HG03432 (cell line): ENCODE measurements around the gene TNRC6A.
"Not testable (repeated sequence)": the region's sequence is repeated elsewhere in the genome, so short reads cannot be mapped to it uniquely, and the experiment has no call there.

ENCODE experiments used
- ATAC-seq: cut with Tn5 transposase; IDR thresholded peaks from one replicate; pipeline ENCODE4 v1.9.1; 2021; ENCODE audit warnings: mild to moderate bottlenecking, moderate library complexity; ENCODE audit not compliant: unreplicated experiment

The TNRC6A gene

DNA sequence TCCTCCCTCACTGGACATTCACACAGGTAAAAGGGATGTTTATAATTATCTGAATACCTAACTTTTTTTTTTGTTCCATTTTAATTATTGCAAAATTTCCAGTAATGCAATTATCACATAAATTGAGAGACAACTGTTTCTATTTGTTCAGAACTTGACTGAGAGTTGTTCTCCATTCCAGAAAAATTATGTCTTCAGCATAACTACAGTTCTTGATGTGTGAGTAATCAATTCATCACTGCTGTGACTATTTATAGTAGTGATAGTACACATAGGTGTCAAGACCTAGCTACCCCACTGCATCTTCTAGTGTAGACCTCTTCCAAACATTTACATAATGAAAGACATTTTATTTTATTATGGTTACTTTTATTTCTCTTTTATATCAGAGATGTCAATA lies 5.8 kb upstream of the TNRC6A start:
- ATAC-seq: no peak

DNA sequence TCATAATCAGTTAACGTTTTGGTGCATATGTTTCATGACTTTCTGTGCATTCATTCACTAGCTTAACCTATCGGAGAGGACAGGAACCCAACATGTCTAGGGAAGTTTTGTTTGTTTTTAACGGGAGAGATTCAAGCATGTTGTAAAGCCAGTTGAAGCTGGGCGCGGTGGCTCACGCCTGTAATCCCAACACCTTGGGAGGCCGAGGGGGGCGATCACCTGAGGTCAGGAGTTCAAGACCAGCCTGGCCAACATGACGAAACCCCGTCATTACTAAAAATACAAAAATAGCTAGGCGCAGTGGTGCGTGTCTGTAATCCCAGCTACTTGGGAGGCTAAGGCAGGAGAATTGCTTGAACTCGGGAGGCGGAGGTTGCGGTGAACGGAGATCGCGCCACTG lies 1.4 kb upstream of the TNRC6A start:
- ATAC-seq: no peak

- ATAC-seq: no peak
These were observed 584 bp upstream of the TNRC6A start for GRCh38 chr16:24728891-24729242.

DNA sequence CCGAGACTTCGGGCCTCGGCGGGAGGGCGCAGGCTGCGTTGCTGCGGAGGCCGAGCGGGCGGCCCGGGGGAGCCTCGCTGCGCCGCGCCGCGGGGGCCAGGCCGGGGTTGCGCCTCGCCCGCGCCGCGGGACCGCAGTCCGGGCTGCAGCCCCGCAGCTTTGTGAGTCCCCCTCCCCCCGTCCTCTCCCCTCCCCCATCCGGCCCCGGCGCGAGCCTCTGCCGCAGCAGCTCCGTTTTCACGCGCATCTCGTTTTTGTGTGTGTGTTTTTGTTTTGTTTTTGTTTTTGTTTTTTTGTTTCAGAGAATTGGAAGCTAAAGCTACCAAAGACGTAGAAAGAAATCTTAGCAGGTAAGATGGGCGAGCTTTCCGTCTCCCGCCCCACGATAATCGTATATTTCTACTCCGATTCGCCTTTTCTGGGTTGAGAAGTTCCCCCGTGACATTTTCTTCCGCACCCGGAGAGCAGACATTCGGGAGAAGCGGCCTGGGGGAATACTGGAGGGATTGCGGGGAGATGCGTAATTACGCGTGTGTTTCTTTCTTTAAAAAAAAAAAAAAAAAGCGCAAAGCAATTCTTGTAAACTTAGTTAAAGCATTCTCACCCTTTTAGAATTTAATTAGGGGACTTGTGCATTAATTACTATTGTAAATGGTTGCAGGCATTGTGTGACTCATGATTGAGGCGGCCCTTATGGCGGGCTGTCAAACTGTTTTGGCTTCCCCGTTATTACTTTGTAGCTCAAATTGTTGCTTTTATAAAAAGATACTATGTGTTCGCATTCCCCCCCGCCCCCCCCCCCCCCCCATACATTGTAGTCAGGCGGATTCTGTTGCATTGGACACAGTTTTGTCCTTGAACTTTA lies 732 bp downstream of the TNRC6A start:
- ATAC-seq: peak; percentile 34

- no peak for ATAC-seq
These were observed 1.5 kb downstream of the TNRC6A start for GRCh38 chr16:24730914-24731313.

- ATAC-seq: no peak
These were observed 2.4 kb downstream of the TNRC6A start for GRCh38 chr16:24731722-24732419.

- peak; percentile 28 for ATAC-seq
These were observed 4.9 kb downstream of the TNRC6A start for GRCh38 chr16:24734382-24734781.

GRCh38 chr16:24736758-24737157 lies 7.3 kb downstream of the TNRC6A start:
- ATAC-seq: no peak

DNA sequence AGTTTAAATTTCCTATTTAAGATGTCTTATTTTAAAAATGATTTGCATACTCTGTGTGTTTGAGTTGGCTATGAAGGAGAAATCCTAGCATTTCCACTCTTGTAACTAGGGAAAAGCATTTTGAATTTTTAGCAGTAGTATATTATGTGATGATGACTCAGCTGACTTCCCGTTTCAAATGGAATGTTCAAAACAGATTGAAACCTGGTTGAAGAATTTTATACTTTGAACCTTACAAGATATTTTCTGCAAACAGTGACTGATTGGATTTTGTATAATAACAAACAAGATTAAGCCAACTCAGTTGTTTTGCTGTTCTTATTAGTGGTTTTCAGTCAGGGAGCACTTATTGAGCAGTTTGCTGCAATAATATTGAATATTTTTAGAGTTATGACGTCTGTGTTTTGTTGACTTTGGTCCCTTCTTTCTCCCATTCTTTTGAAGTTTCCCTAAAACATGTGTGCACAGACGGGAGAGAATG lies 8.0 kb downstream of the TNRC6A start:
- no peak for ATAC-seq

- ATAC-seq: no peak
These were observed 8.6 kb downstream of the TNRC6A start for GRCh38 chr16:24737916-24738594.

DNA sequence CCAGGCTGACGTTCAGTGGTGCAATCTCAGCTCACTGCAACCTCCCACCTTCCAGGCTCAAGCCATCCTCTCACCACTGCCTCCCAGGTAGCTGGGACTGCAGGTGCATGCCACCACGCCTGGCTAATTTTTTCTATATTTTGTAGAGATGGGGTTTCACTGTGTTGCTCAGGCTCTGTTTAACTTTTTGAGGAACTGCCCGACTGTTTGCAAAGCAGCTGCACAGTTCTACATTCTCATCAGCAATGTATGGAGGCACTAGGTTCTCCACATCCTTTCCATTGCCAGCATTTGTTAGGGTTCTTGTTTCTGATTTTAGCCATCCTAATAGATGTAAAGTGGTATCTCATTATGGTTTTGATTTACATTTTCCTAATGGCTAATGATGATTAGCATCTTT lies 9.4 kb downstream of the TNRC6A start:
- no peak for ATAC-seq

- no peak for ATAC-seq
These were observed 12.4 kb downstream of the TNRC6A start for GRCh38 chr16:24741862-24742261.

DNA sequence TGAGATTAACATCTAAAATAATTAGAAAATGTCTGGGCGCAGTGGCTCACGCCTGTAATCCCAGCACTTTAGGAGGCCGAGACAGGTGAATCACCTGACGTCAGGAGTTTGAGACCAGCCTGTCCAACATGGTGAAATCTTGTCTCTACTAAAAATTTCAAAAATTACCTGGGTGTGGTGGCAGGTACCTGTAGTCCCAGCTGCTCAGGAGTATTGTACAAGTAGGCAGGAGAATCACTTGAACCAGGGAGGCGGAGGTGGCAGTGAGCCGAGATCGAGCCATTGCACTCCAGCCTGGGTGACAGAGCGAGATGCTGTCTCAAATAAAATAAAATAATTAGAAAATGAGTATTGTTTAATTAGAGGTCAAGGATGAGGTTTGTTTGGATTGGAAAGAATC lies 13.2 kb downstream of the TNRC6A start:
- not testable (repeated sequence) for ATAC-seq

DNA sequence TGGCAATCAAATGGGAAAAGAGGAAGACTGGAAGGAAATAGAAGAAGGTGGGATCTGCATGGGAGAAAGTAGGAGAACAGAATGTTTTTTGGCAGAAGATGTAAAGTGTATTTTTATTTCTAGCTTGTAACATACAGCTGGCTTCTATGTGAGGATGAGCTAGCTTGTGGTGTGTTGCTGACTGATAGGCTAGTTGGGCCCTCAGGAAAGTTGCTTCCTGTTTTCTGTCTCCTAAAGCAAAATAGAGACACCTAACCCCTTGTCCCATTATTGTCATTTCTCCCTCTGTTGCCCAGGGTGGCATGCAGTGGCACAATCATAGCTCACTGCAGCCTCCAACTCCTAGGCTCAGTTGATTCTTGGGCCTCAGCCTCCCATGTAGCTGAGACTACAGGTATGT lies 15.9 kb downstream of the TNRC6A start:
- ATAC-seq: no peak

DNA sequence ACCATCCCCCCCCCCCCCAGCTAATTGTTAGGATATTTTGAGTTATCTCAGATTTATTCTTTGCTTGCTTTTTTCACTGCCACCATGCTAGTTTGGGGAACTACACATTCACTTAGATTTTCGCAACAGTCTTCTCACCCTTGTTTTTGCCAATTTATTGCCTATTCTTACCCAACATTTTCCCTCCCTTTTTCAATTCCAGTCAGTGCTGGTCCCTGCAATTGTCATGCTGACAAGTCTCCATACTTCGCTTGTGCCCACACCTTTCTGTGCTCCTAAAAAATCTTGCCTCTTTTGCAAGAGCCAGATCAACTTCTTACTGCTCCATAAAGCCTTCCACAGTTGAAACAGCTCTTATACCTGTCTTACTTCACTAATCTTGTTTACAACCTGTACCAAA lies 16.3 kb downstream of the TNRC6A start:
- no peak for ATAC-seq

DNA sequence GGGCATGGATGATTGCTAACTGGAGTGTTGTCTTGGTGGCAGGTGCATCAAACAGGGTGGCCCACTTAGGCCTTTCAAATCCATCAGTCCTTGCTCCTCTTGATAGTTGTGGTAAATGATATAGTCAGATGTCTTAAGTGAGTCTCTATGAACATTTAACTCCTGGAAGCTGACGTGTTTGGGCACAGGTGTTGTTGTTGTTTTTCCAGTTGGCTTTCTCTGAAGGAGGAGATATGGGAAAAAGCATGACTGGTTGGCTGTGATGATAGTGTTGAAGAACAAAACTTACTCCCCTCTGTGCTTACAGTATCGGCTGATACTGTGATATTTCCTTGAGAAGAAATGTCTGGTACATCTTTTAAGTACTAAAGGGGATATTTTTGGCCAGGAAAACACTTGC lies 18.0 kb downstream of the TNRC6A start:
- ATAC-seq: no peak

DNA sequence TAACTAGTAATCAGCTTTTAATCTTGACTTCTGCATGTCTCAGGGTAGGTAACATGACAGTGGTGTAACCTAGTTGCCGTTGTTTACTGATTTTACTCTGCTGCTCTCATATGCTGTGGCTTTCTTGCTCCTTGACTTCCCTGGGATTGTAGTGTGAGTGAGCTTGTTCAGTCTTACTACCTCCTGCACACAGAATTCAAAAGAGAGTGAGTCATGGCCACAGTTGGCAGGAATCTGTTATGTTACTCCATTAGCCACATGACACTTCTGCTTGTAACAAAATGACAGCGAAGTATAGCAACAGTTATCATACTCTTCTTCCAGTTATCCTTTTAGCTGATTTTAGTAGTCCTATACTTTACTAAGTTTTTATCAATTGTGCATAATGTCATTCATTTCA lies 18.8 kb downstream of the TNRC6A start:
- no peak for ATAC-seq

DNA sequence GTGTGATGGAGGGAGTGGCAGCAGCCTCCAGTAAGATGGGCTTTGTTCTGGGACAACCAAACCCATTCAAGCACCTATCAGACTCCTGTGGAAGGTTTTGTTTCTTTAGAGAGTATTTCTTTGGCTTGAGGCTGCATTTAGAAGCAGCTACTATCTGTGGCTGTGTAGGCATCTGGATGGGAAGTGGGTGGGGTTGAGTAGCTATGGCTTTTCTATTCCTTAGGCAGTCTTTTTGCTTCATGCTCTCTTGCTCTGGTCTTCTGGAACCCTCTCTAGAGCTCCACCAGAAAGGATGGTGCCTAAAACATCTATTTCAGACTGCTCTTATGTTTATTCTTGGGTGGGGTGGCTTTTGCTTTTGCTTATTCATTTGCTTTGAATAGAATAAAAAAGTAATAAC lies 19.9 kb downstream of the TNRC6A start:
- no peak for ATAC-seq

GRCh38 chr16:24749872-24750271 lies 20.4 kb downstream of the TNRC6A start:
- ATAC-seq: not testable (repeated sequence)

GRCh38 chr16:24753000-24753399 lies 23.5 kb downstream of the TNRC6A start:
- ATAC-seq: no peak

- ATAC-seq: no peak
These were observed 24.0 kb downstream of the TNRC6A start for GRCh38 chr16:24753437-24753836.

DNA sequence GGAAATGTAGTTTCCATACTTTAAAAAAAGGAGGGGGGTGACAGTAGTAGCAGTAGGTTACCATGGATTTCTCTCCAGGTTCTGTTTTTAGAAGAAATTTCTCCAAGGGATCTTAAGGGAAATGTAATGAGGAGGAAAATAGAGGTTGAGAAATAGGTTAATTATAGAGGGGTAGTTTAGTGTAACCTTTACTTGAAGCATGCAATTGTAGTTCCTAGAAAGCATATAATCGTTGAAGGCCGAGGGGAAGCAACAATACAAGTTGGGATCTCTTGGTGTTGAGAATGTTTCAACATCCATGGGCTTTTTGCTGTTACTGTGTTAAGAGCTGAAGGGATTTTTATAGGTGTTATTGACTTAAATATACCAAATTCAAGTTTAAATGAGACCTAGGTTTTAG lies 25.1 kb downstream of the TNRC6A start:
- no peak for ATAC-seq
